Upper lobe of right lung (tissue), 1 donor: ENCODE data around the gene ENTPD8. TPM values are rescaled to one million over a fixed set of nuclear protein-coding genes. Genes with fewer than 3 reads are reported as not detected.

ENCODE experiments used
- ATAC-seq: fragments of 200-7000 bp; cut with Tn5 transposase; one replicate; pipeline ENCODE4 v1.9.1; 2020; ENCODE audit warnings: mild to moderate bottlenecking, moderate library complexity
- DNase-seq: peaks from one replicate; pipeline ENCODE4 v3.0.0-alpha.2; 2020
- H3K27ac ChIP-seq: fragments of 200-600 bp; one replicate; pipeline ENCODE4 v1.8.0; 2022
- H3K27me3 ChIP-seq: fragments of 200-600 bp; one replicate; pipeline ENCODE4 v1.8.0; 2022; ENCODE audit warnings: mild to moderate bottlenecking
- H3K36me3 ChIP-seq: fragments of 200-600 bp; one replicate; pipeline ENCODE4 v1.8.0; 2022
- H3K4me1 ChIP-seq: fragments of 200-600 bp; one replicate; pipeline ENCODE4 v1.8.0; 2022
- H3K4me3 ChIP-seq: fragments of 200-600 bp; one replicate; pipeline ENCODE4 v1.8.0; 2022; ENCODE audit warnings: mild to moderate bottlenecking
- H3K9me3 ChIP-seq: fragments of 200-600 bp; one replicate; pipeline ENCODE4 v1.8.0; 2022
- intact Hi-C: fragments of 100-400 bp; cut with DNase I; formaldehyde crosslinking; loops from one replicate; pipeline ENCODE4 v1.11.0; 2022
- total RNA-seq: library from RNA; stranded (reverse); fragmentation: NEBNext Ultra II Directional; extraction: Animal tissue kit (Norgen Biotek cat#: 25700); gene quantifications from one replicate; pipeline ENCODE4 v1.2.1, GENCODE V29; 2021
- TF ChIP-seq, protein P1 (sequence below): fragments of 200-600 bp; IDR thresholded peaks from one replicate; pipeline ENCODE4 v1.8.0; 2022; ENCODE audit warnings: antibody characterized with exemption
- donor health status: DM: no; HTN: yes; CAD: no; lungs with severe emphysema.

Gene ENTPD8
- total RNA-seq, 1 donor from 2014 or later, result not detected

DNA sequence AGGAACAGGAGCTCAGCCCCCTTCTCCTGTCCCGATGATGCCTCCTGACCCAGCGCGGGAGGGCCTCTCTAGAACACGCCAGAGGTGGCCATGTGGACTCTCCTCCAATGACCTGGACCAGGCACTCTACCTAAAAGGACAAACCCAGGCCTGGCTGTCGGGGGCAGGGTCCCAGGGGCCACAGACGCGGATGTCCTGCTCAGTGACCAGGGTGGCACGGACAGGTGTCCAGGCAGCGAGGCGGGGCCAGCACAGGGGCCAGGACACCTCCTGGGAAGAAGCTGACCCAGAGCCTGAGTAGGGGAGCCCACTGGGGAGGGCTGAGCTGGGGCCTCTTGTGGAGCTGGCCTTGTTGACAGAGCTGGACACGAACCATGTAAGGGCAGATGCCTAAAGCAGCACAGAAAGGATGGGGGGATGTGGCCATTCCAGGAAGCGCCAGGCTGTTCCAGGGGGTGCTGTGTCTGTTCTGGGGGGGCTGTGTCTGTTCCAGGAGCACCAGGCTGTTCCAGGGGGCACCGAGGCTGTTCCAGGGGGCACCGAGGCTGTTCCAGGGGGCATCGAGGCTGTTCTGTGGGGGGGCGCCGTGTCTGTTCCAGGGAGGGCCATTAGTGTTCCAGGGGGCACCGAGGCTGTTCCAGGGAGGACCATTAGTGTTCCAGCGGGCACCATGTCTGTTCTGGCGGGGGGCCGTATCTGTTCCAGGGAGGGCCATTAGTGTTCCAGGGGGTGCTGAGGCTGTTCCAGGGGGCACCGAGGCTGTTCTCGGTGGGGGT lies 48.7 kb downstream of the ENTPD8 start:
- Histone ChIP-seq H3K4me3 (no peak overlapping the region), H3K27me3 (no peaks in the 10 kb centered on the region), H3K36me3 (no peaks in the 10 kb centered on the region), H3K9me3 (no peaks in the 10 kb centered on the region), H3K27ac (no peak overlapping the region), H3K4me1 (peaks cover 7% of the 10 kb centered on the region)
- no peak for DNase-seq
- intact Hi-C loops, result no loop called here
- TF ChIP-seq, protein P1, sequence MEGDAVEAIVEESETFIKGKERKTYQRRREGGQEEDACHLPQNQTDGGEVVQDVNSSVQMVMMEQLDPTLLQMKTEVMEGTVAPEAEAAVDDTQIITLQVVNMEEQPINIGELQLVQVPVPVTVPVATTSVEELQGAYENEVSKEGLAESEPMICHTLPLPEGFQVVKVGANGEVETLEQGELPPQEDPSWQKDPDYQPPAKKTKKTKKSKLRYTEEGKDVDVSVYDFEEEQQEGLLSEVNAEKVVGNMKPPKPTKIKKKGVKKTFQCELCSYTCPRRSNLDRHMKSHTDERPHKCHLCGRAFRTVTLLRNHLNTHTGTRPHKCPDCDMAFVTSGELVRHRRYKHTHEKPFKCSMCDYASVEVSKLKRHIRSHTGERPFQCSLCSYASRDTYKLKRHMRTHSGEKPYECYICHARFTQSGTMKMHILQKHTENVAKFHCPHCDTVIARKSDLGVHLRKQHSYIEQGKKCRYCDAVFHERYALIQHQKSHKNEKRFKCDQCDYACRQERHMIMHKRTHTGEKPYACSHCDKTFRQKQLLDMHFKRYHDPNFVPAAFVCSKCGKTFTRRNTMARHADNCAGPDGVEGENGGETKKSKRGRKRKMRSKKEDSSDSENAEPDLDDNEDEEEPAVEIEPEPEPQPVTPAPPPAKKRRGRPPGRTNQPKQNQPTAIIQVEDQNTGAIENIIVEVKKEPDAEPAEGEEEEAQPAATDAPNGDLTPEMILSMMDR, result no peak
- no peak for ATAC-seq

DNA sequence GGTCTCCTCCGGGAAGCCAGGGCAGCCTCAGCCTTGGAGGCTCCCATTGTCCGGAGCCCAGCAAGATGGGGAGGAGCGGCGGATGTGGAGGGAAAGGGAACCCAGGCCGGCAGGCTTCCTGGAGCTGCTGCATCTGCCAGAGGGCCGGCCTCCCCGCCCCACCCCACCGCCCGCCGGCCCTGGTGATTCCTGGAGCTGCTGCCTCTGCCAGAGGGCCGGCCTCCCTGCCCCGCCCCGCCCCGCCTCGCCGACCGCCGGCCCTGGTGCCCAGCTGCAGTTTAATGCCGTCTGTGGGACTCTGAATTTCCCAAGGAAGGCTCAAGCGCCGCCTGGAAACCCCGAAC lies 49.8 kb downstream of the ENTPD8 start:
- Histone ChIP-seq H3K9me3 (no peaks in the 10 kb centered on the region), H3K4me1 (peaks cover 7% of the 10 kb centered on the region), H3K36me3 (no peaks in the 10 kb centered on the region), H3K27ac (peak overlapping the region; percentile 78), H3K4me3 (no peak overlapping the region), H3K27me3 (no peaks in the 10 kb centered on the region)
- TF ChIP-seq, protein P1, result no peak
- ATAC-seq (peak; percentile 38), DNase-seq (no peak)
- intact Hi-C loops, result no loop called here

DNA sequence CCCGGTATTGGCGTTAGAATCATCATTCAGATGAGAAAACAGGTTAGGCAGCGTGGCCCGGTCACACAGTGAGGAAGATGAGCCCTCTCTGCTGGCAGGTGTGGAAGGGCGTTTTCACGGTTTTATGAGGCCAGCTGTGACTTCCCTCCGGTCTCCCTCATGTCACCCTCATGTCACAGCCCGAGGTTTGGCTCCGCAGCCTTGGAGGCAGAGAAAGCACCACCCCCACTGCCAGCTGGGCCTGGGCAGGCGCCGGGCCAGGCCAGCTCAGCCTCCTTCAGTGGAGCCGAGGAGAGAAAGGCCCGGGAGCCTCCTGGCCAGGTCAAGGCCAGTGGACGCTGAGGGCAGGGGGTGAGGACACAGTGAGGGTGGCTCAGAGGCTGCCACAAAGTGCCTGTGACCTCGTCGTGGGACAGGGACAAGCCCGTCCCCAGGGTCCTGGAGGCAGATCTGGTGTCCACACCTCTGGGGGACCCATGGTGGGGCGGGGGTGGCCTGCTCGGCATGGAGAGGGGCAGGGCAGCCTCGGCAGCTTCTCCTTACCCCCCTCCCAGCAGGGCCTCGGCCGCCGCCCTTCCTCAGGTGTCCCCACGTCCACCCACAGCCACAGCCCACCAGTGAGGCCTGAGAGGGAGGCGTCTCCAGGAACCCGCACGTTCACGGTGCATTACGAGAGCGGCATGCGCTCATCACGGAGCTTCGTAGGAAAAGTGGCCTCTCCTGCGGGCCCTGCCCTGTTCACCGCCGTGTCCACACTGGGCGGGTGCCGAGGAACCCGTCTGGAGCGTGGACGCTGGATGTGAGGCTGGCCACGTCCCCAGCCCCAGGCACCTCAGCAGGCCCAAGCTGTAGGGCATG lies 50.4 kb downstream of the ENTPD8 start:
- H3K36me3 ChIP-seq, result no peaks in the 10 kb centered on the region
- H3K4me3 ChIP-seq, result no peak overlapping the region
- peaks cover 7% of the 10 kb centered on the region for H3K4me1 ChIP-seq
- H3K27me3 ChIP-seq, result no peaks in the 10 kb centered on the region
- intact Hi-C loops, result no loop called here
- H3K27ac ChIP-seq, result peak overlapping the region; percentile 78
- peak; percentile 15 for ATAC-seq
- no peaks in the 10 kb centered on the region for H3K9me3 ChIP-seq
- TF ChIP-seq, protein P1, result no peak
- no peak for DNase-seq

DNA sequence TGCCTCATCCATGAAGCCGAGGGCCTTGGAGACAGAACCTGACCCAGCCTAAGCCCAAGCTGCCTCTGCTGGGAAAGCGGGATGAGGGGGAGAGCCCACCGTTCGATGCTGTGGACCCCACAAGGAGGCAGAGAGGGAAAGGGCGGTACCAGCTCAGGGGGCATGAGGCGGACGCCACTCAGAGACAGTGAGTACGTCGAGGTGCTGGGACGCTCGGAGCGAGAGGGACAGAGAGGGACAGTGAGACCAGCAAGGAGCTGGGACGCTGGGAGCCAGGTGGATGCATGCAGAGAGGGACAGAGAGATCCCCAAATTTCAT lies 51.8 kb downstream of the ENTPD8 start:
- Histone ChIP-seq H3K27ac (no peak overlapping the region), H3K36me3 (no peaks in the 10 kb centered on the region), H3K27me3 (no peaks in the 10 kb centered on the region), H3K4me1 (peaks cover 7% of the 10 kb centered on the region), H3K4me3 (no peak overlapping the region), H3K9me3 (no peaks in the 10 kb centered on the region)
- no peak for DNase-seq
- TF ChIP-seq, protein P1, result no peak
- intact Hi-C loops, result no loop called here
- no peak for ATAC-seq

DNA sequence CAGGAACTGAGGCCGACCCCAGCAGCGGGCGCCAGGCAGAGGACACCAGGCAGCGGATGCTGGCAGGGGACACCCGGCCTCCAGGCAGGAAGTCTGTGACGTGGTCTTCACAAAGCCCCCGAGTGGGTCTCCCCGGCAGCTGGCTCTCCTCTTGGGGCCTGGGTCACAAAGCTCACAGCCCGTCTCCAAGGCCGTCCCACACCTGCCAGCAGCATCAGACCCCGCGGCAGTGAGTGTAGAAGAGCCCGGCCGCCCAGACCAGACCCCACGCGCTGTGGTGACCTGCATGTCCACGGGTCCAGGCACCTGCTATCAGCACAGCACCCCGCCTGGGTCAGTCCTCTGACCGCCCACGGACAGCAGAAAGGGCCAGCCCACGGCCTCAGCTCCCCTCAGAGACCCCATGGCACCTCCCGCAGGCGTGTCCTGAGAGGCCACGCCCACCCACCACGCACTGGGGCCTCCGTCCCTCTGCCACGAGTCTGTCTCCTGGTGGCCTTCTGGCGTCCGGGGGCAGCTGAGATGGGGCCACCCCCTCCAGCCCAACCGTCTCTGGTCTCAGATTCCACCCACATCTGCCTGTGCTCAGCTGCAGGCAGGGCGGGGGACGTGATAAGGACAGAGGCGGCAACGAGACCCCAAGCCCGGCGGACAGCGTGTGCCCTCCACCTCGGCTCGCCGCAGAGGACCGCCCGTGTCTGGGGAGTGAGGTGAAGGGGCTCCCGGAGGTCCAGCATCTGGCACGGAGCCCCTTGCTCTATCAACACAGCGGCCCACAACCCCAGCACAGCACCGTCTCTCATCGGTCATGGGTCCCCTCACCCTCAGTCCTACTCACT lies 52.3 kb downstream of the ENTPD8 start:
- Histone ChIP-seq H3K36me3 (no peaks in the 10 kb centered on the region), H3K4me3 (no peak overlapping the region), H3K27me3 (no peaks in the 10 kb centered on the region), H3K4me1 (peaks cover 7% of the 10 kb centered on the region), H3K27ac (peak overlapping the region; percentile 74), H3K9me3 (no peaks in the 10 kb centered on the region)
- TF ChIP-seq, protein P1, result no peak
- intact Hi-C loops, result no loop called here
- no peak for ATAC-seq
- DNase-seq, result no peak
